Epidermal melanocyte (primary cell): Measurements from ENCODE around the gene THBD.

Experiments used
- DNase-seq: peaks from one replicate; pipeline ENCODE4 v3.0.0; 2011; ENCODE audit warnings: low spot score; ENCODE audit not compliant: insufficient read length

The THBD gene

GRCh38 chr20:23061734-23062561 is 12.5 kb upstream of the THBD start:
- no peak for DNase-seq

DNA sequence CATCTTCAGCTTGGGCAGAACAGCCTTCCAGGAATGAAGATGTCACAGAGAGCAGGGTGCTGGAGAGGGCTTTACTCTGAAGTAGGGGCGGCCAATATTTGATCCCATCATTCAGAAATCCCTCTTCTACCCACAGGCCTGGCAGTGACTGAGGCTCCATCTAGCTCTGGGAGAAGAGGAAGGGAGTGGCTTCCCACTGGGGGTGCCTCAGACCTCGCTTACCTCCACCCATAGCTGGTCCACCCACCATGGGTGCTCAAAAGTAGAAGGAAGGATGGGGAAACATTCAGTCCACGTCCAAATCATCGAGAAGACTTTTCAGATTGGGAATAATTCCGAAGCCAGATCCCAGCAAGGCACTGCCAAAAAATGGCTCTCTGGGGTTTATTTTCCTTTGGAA is 11.8 kb upstream of the THBD start:
- no peak for DNase-seq

DNA sequence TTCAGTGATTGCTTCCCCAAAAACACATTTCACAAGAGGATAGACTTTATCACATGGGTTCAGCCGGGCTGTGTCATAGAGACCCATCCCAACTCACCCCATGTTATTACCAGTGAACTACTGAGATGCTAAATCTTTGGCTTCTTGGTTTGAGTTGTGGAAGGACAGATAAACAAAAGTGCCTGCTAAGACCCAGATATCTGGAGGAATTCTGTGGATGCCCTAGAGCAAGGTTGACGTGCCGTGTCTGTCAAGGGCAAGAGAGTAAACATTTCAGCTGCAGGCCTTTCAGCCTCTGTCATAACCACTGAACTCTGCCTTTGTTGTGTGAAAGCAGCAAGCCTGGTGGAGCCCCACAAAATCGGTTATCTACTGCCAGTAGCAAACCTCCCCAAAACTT is 11.2 kb upstream of the THBD start:
- no peak for DNase-seq

GRCh38 chr20:23059846-23060245 is 10.4 kb upstream of the THBD start:
- no peak for DNase-seq

DNA sequence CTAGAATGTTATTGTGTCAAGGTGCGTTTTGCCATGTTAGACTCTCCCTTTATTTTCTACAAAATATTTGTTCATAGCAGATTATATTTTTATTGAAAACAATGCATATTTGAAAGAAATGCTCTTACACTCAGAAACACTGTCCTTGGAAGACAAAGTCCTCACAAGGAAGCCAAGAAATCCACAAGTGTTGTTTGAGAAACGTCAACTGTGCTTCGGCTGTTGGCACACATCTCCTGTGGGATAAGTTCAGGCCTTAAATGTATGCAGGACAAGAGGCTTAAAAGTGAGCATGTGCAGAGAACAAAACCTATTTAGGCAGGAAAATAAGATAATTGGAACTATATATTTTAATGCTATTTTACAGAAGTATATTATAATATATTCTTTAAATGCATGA is 9.5 kb upstream of the THBD start:
- DNase-seq = no peak

GRCh38 chr20:23058240-23058639 is 8.8 kb upstream of the THBD start:
- no peak for DNase-seq

DNA sequence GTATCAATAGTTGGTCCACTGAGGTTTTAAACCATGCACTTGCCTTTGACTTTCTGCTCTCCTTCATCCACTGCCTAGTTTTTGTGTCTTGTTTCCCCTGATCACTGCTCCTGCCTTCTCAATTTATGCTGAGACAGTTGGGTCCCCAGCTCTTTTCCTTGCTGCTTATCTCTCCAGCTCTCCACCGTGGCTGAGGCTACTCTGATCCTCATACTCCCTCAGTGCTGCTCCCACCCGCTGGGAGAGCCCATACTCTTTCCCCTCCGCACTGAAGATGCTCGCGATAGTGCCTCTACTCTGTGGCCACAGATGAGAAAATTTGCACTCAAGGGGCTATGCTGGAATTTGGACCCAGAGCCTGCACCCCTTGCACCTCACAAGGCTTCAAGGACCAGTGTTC is 3.4 kb upstream of the THBD start:
- no peak for DNase-seq

DNA sequence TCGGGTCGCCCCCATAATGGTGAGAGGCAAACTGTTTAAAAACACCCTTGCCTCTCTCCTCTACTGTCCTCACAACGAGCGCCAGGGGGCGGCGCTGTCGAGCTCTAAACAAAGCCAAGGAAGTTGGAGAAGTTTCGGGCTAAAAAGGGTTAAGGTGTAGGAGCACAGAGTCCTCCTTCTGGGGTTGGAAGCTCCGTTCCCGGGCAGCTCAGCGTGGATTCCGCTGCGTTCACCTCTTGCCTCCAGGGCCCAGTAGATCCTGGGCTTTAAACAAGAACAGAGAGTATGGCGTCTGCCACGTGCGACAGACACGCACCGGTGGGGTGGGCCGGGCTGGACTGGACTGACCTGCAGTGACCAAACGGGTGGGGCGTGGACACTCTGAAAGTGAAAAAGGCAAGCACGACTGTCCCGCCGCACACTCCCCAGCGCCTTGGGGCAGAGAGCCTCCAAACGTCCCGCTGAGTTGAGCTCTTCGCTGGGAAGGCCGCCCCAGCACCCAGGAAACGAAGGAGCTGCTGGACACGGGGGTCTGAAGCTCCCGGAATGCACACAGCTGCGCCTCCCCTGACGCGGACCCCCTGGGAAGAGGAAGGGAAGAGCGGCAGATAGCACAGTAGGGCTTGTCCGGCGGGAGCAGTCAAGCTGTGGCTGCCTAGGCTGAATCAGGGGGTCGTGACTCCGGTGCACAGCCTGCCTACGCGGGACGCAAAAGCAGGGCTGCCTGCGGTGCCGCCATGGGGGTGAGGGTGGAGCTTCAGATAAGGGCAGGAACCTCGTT is 1.6 kb upstream of the THBD start:
- DNase-seq = no peak

GRCh38 chr20:23050076-23050838 is 785 bp upstream of the THBD start:
- no peak for DNase-seq

DNA sequence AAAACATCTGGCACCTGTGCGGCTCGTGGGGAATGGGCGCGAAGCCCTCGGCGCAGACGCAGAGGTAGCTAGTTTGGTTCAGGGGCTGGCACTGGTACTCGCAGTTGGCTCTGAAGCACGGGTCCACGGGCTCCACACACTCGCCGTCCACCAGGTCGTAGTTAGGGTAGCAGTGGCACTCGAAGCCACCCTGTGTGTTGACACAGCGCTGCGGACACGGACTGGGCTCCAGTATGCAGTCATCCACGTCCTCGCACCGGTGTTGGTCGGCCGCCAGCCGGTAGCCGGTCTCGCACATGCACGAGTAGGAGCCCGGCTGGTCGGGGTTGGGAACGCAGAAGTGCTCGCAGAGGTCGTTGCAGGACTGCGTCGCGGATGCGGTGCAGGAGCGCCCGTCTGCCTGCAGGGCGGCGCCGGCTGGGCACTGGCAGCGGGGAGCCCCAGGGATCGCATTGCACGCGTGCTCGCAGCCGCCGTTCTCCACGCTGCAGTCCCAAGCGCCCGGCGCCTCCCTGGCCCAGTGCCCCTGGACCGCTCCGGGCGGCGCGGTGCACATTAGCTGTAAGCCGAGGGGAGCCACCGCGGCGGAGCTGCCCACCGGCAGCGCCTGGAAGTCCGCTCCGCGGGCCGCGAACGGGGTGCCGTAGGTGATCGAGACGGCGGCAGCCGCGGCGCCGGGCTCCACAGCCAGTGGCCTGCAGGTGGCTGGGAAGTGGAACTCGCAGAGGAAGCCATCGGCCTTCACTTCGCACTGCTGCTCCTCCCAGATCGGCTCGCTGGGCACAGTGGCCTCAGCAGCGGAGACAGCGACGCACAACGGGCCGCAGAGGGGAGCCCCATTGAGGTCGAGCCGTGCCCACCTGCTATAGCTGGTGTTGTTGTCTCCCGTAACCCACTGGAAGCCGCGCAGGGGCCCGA is 930 bp downstream of the THBD start:
- no peak for DNase-seq

DNA sequence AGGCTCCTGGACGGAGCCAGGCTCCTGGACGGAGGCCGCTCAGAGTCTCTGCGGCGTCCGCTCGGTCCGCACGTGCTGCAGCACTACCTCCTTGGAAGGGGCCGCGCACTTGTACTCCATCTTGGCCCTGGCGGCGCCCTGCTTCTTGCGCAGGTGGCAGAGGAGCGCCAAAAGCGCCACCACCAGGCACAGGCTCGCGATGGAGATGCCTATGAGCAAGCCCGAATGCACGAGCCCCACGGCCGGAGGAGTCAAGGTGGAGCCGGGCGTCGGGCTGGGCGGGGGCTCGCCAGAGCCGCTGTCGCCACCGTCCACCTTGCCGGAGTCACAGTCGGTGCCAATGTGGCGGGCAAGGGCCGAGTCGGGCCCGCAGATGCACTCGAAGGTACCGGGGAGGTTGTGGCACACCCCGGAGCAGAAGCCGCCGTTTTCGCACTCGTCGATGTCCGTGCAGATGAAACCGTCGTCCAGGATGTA is 1.7 kb downstream of the THBD start:
- DNase-seq = no peak

GRCh38 chr20:23047001-23047737 is 2.3 kb downstream of the THBD start:
- DNase-seq = no peak

DNA sequence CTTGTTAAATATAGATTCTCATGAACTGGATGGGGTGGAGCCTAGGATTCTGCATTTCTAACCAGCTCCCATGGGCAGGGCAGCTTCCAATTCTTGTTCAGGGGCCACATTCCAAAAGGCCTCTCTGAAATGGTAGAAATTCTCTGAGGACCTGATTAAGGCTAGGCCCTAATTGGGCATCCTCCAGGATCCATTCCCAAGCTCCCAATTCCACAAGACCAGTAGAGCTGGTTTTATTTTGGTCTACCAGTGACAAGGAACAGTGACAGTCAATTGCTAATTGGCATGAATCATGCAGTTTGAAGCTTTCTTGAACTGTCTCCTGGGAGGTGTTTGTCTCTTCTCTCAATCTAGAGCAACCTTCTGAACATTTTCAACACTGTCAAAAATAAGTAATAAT is 3.0 kb downstream of the THBD start:
- DNase-seq = no peak

DNA sequence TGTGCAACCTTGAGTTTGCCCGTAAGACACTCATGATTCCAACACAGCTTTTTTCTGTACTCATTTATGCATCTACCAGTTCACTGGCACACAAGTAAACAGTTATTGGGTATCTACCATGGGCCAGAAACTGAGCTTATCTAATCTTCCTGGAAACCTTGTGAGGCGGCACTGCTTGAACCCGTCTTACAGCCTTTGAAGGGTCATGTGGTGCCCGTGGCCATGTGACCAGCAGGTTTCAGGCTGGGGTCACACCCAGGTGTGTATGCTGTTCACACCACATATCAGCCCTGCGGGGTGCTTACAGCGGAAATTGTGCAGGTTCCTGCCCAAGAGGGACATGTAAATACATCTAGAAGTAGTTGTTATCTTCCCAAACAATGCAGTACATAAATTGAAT is 6.1 kb downstream of the THBD start:
- no peak for DNase-seq

DNA sequence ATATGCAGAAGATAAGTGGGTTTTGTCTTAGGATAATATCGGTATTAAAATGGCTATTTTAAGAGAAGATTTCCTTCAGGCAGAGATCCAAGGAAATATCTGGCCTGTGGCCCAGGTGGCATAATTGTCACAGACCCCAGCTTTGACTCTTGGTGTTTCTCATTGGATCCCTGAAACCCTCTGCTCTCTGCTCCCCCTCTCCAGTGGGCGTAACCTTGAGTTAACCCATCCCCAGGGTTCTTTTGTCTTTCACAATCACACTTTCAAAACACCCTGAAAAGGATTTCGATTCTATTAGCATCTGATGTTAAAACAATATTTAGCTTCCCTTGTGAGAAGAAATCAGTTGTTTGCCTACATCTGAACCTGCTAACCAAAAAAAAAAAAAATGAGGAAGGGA is 7.2 kb downstream of the THBD start:
- no peak for DNase-seq

DNA sequence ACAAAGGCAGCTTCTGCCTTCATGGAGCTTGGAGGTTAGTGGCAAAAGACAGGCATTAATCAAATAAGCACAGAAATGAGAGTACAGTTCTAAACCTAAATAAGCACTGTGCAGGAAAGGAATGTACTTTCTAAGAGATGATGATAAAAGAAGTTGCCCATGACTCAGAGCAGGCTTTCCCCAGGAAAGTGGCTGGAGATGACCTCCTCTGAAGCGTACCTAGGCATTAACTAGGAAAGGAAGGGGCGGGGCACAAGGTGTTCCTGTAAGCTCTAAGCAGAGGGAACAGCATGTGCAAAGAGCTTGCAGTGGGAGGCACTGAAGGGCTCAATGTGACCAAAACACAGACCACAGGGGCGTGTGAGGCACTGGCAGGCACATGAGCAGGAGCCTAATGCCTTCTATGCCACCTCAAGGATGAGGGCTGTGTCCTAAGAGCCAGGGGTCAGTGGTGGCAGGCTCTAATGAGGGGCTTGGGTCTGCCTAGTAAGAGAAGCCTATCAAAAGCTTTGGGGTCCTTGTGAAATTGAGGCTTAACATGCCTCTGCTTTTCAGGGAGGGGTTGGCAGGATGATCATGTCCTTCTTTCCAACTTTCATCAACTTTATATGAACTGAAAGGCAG is 9.5 kb downstream of the THBD start:
- DNase-seq = no peak

GRCh38 chr20:23039136-23039875 is 10.2 kb downstream of the THBD start:
- no peak for DNase-seq

DNA sequence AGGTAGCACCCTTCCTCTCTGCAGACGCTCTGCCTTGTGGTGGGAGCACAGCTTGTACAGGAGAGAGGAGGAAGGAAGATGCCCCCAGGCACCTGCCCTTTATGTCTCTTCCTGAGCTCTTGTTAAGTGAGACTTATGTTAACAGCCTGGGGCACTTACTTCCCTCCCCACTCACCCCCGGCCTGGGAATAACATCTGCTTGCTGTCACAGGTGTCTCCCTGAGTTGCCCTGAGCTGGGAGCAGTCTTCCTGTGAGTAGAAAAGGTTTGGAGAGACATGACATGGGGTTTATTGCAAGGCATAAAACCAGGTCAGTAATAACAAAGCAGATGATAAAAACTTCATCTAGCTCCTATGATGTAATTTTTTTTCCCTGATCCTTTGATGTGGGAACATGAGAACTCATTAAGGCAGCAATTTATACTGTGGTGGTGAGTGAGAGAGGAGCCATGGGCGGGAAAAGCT is 12.4 kb downstream of the THBD start:
- DNase-seq = no peak

DNA sequence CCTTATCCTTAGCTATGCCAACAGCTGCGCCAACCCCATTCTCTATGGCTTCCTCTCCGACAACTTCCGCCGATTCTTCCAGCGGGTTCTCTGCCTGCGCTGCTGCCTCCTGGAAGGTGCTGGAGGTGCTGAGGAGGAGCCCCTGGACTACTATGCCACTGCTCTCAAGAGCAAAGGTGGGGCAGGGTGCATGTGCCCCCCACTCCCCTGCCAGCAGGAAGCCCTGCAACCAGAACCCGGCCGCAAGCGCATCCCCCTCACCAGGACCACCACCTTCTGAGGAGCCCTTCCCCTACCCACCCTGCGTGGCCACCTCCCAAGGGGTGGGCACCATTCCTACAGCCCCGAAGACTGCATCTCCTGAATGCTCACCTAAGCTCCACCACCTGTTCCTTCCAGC is 13.1 kb downstream of the THBD start:
- DNase-seq = no peak
